Natural killer cell treated with Interleukin-12 subunit alpha and Interleukin-12 subunit beta and Interleukin-15 and Interleukin-18, amount 100 ng/mL, for 72 hours (primary cell): ENCODE data around the gene PDIA3. TPM values are rescaled to one million over a fixed set of nuclear protein-coding genes. Genes with fewer than 3 reads are reported as not detected.
"Not testable (repeated sequence)": the region's sequence is repeated elsewhere in the genome, so short reads cannot be mapped to it uniquely, and the experiment has no call there.

ENCODE experiments used
- ATAC-seq, 2 donors: fragments of 150-1000 bp; cut with Tn5 transposase in 1 of 2; sonication (Bioruptor Pico), chemical (Tn5 transposase) in 1 of 2; 2 replicates each; pipeline ENCODE4 v1.10.0; 2021
- DNase-seq: peaks from one replicate; pipeline ENCODE4 v3.0.0; 2022; ENCODE audit warnings: low spot score
- H3K27ac Mint-ChIP-seq, 2 donors: 1 replicate in 1 of 2; 2 replicates in 1 of 2; pipeline ENCODE4 v1.8.0; 2022; ENCODE audit warnings: mixed read lengths in 2 of 2, mild to moderate bottlenecking in 1 of 2, moderate library complexity in 1 of 2
- H3K27me3 Mint-ChIP-seq, 2 donors: 1 replicate in 1 of 2; 2 replicates in 1 of 2; pipeline ENCODE4 v1.8.0; 2022; ENCODE audit warnings: mixed read lengths in 2 of 2
- H3K36me3 Mint-ChIP-seq: one replicate; pipeline ENCODE4 v1.8.0; 2022; ENCODE audit warnings: mixed read lengths
- H3K4me1 Mint-ChIP-seq, 2 donors: 1 replicate in 1 of 2; 2 replicates in 1 of 2; pipeline ENCODE4 v1.8.0; 2022; ENCODE audit warnings: low read depth in 2 of 2, mixed read lengths in 2 of 2, mild to moderate bottlenecking in 1 of 2
- H3K4me3 Mint-ChIP-seq: one replicate; pipeline ENCODE4 v1.8.0; 2022; ENCODE audit warnings: mixed read lengths
- H3K9me3 Mint-ChIP-seq: 2 replicates; pipeline ENCODE4 v1.8.0; 2022; ENCODE audit warnings: mixed read lengths
- total RNA-seq, 2 donors: library from RNA; stranded (reverse); gene quantifications; one replicate each; pipeline ENCODE4 v1.2.3, GENCODE V29; 2022

Gene PDIA3
- total RNA-seq, 2 donors from 2014 or later: 365 to 555 TPM

GRCh38 chr15:43792761-43793476 lies 46.7 kb downstream of the PDIA3 start:
- no peaks in the 10 kb centered on the region for H3K9me3 Mint-ChIP-seq
- no peaks in the 10 kb centered on the region for H3K27me3 Mint-ChIP-seq
- peaks cover 28 to 48% of the 10 kb centered on the region in 2 donors for H3K4me1 Mint-ChIP-seq
- peak overlapping the region; percentile 97 for H3K4me3 Mint-ChIP-seq
- ATAC-seq (peak in 1 of 2 donors; percentile 4), DNase-seq (no peak)
- peaks cover 18% of the 10 kb centered on the region for H3K36me3 Mint-ChIP-seq
- H3K27ac Mint-ChIP-seq: peak overlapping the region; percentile 97

GRCh38 chr15:43793647-43794046 lies 47.4 kb downstream of the PDIA3 start:
- H3K4me1 Mint-ChIP-seq: peaks cover 34 to 54% of the 10 kb centered on the region in 2 donors

GRCh38 chr15:43794269-43795037 lies 48.2 kb downstream of the PDIA3 start:
- Mint-ChIP-seq H3K27me3 (no peaks in the 10 kb centered on the region), H3K36me3 (peaks cover 26% of the 10 kb centered on the region), H3K4me1 (peaks cover 41 to 54% of the 10 kb centered on the region in 2 donors), H3K4me3 (peak overlapping the region; percentile 97), H3K27ac (peak overlapping the region; percentile 97), H3K9me3 (no peaks in the 10 kb centered on the region)
- ATAC-seq (no peak), DNase-seq (no peak)

More at GRCh38 chr15:43793647-43794046, 47.4 kb downstream of the PDIA3 start:
- Mint-ChIP-seq H3K27ac (peak overlapping the region; percentile 97), H3K27me3 (no peaks in the 10 kb centered on the region), H3K4me3 (peak overlapping the region; percentile 97), H3K9me3 (no peaks in the 10 kb centered on the region), H3K36me3 (peaks cover 22% of the 10 kb centered on the region)
- DNase-seq (no peak), ATAC-seq (no peak)

- Mint-ChIP-seq H3K27me3 (no peaks in the 10 kb centered on the region), H3K36me3 (peaks cover 30% of the 10 kb centered on the region), H3K4me1 (peaks cover 48 to 60% of the 10 kb centered on the region in 2 donors), H3K4me3 (no peak overlapping the region), H3K9me3 (no peaks in the 10 kb centered on the region), H3K27ac (peak overlapping the region; percentile 97)
- DNase-seq (no peak), ATAC-seq (no peak)
Observed at GRCh38 chr15:43795197-43795596, 49.0 kb downstream of the PDIA3 start.

- Mint-ChIP-seq H3K4me1 (peaks cover 53 to 67% of the 10 kb centered on the region in 2 donors), H3K36me3 (peaks cover 37% of the 10 kb centered on the region), H3K9me3 (no peaks in the 10 kb centered on the region), H3K27me3 (no peaks in the 10 kb centered on the region), H3K4me3 (no peak overlapping the region), H3K27ac (peak overlapping the region in 1 of 2 donors; percentile 19)
- ATAC-seq: no peak
- no peak for DNase-seq
Observed at GRCh38 chr15:43795997-43796396, 49.8 kb downstream of the PDIA3 start.

GRCh38 chr15:43796566-43796965 lies 50.3 kb downstream of the PDIA3 start:
- Mint-ChIP-seq H3K36me3 (peaks cover 43% of the 10 kb centered on the region), H3K4me3 (no peak overlapping the region), H3K9me3 (no peaks in the 10 kb centered on the region), H3K4me1 (peaks cover 56 to 69% of the 10 kb centered on the region in 2 donors), H3K27ac (peak overlapping the region; percentile 19 to 63), H3K27me3 (no peaks in the 10 kb centered on the region)
- DNase-seq: no peak
- no peak for ATAC-seq

- H3K4me1 Mint-ChIP-seq: peaks cover 46 to 53% of the 10 kb centered on the region in 2 donors
Observed at GRCh38 chr15:43799209-43799944, 53.1 kb downstream of the PDIA3 start.

GRCh38 chr15:43799945-43800285 lies 53.7 kb downstream of the PDIA3 start, which contains the start of gene SERINC4:
TSS of gene SERINC4 (minus strand) at chr15:43800220. CDS start at chr15:43799986, 234 bp downstream.
- Mint-ChIP-seq H3K27me3 (no peaks in the 10 kb centered on the region), H3K4me1 (peaks cover 41 to 47% of the 10 kb centered on the region in 2 donors), H3K4me3 (peak within 1 kb of the TSS; percentile 99), H3K27ac (peak within 1 kb of the TSS; percentile 87 to 91), H3K9me3 (no peaks in the 10 kb centered on the region), H3K36me3 (peaks cover 38% of the 10 kb centered on the region)
- no peak for DNase-seq
- no peak for ATAC-seq

More at GRCh38 chr15:43799209-43799944, 53.1 kb downstream of the PDIA3 start:
- DNase-seq (no peak), ATAC-seq (no peak)
- Mint-ChIP-seq H3K9me3 (no peaks in the 10 kb centered on the region), H3K4me3 (peak overlapping the region; percentile 99), H3K27me3 (no peaks in the 10 kb centered on the region), H3K36me3 (peaks cover 42% of the 10 kb centered on the region), H3K27ac (peak overlapping the region; percentile 87 to 91)

GRCh38 chr15:43800286-43801141 lies 54.3 kb downstream of the PDIA3 start, which contains the start of gene HYPK:
TSS of gene HYPK (plus strand) at chr15:43800599. CDS start at chr15:43800623, 24 bp downstream.
- DNase-seq: peak; percentile 93
- Mint-ChIP-seq H3K9me3 (no peaks in the 10 kb centered on the region), H3K4me1 (peaks cover 36 to 41% of the 10 kb centered on the region in 2 donors), H3K4me3 (peak within 1 kb of the TSS; percentile 99), H3K27me3 (no peaks in the 10 kb centered on the region), H3K36me3 (peaks cover 37% of the 10 kb centered on the region), H3K27ac (peak within 1 kb of the TSS; percentile 87 to 91)
- ATAC-seq: peak; percentile 99

GRCh38 chr15:43802676-43803075 lies 56.4 kb downstream of the PDIA3 start:
- H3K27ac Mint-ChIP-seq, ATAC-seq, H3K9me3 Mint-ChIP-seq, H3K27me3 Mint-ChIP-seq, DNase-seq, H3K4me3 Mint-ChIP-seq: not testable (repeated sequence)
- Mint-ChIP-seq H3K4me1 (peaks cover 27 to 30% of the 10 kb centered on the region in 2 donors), H3K36me3 (peaks cover 42% of the 10 kb centered on the region)

- Mint-ChIP-seq H3K27ac (no peak overlapping the region), H3K9me3 (no peaks in the 10 kb centered on the region)
- no peak for ATAC-seq
Observed at GRCh38 chr15:43808435-43808950, 62.3 kb downstream of the PDIA3 start.

GRCh38 chr15:43808960-43809678 lies 62.9 kb downstream of the PDIA3 start:
- DNase-seq: no peak
- peaks cover 4 to 5% of the 10 kb centered on the region in 2 donors for H3K4me1 Mint-ChIP-seq
- H3K4me3 Mint-ChIP-seq: no peak overlapping the region
- ATAC-seq: no peak
- no peaks in the 10 kb centered on the region for H3K9me3 Mint-ChIP-seq
- no peaks in the 10 kb centered on the region for H3K27me3 Mint-ChIP-seq
- no peak overlapping the region for H3K27ac Mint-ChIP-seq
- H3K36me3 Mint-ChIP-seq: peaks cover 32% of the 10 kb centered on the region

More at GRCh38 chr15:43808435-43808950, 62.3 kb downstream of the PDIA3 start:
- no peak for DNase-seq
- Mint-ChIP-seq H3K4me1 (peaks cover 4 to 5% of the 10 kb centered on the region in 2 donors), H3K36me3 (peaks cover 32% of the 10 kb centered on the region), H3K4me3 (no peak overlapping the region), H3K27me3 (no peaks in the 10 kb centered on the region)
